GM18499 (cell line): ENCODE data around the gene ACER2.

Source experiments
- ATAC-seq: cut with Tn5 transposase; IDR thresholded peaks from one replicate; pipeline ENCODE4 v1.9.1; 2021; ENCODE audit warnings: moderate number of reproducible peaks; ENCODE audit not compliant: insufficient read depth, unreplicated experiment

Gene ACER2

GRCh38 chr9:19480345-19480744 lies 71.5 kb downstream of the ACER2 start:
- ATAC-seq = no peak

GRCh38 chr9:19481121-19481870 lies 72.5 kb downstream of the ACER2 start:
- no peak for ATAC-seq

GRCh38 chr9:19481971-19482404 lies 73.2 kb downstream of the ACER2 start:
- no peak for ATAC-seq

GRCh38 chr9:19484699-19485098 lies 75.9 kb downstream of the ACER2 start:
- ATAC-seq = no peak

- ATAC-seq = no peak
Measured at GRCh38 chr9:19485193-19485592, 76.4 kb downstream of the ACER2 start.

- no peak for ATAC-seq
Measured at GRCh38 chr9:19486803-19487202, 78.0 kb downstream of the ACER2 start.

GRCh38 chr9:19488721-19489120 lies 79.9 kb downstream of the ACER2 start:
- no peak for ATAC-seq

GRCh38 chr9:19490269-19490668 lies 81.5 kb downstream of the ACER2 start:
- no peak for ATAC-seq

GRCh38 chr9:19490828-19491227 lies 82.0 kb downstream of the ACER2 start:
- no peak for ATAC-seq

- no peak for ATAC-seq
Measured at GRCh38 chr9:19492775-19493173, 84.0 kb downstream of the ACER2 start.

GRCh38 chr9:19493174-19493811 lies 84.5 kb downstream of the ACER2 start:
- ATAC-seq = peak; percentile 57

GRCh38 chr9:19493876-19494275 lies 85.1 kb downstream of the ACER2 start:
- ATAC-seq = no peak

GRCh38 chr9:19495186-19496028 lies 86.6 kb downstream of the ACER2 start:
- no peak for ATAC-seq

GRCh38 chr9:19496321-19497050 lies 87.7 kb downstream of the ACER2 start:
- no peak for ATAC-seq

GRCh38 chr9:19497276-19497675 lies 88.5 kb downstream of the ACER2 start:
- ATAC-seq = no peak

GRCh38 chr9:19498015-19498414 lies 89.2 kb downstream of the ACER2 start:
- no peak for ATAC-seq
